Osteocyte (in vitro differentiated cells): ENCODE results near the gene DENND4A. TPM values are rescaled to one million over a fixed set of nuclear protein-coding genes. Genes with fewer than 3 reads are reported as not detected.

Source experiments
- DNase-seq: peaks from one replicate; pipeline ENCODE4 v3.0.0; 2021; ENCODE audit warnings: mixed read lengths; ENCODE audit not compliant: unreplicated experiment; ENCODE audit errors: extremely low spot score
- H3K27ac Mint-ChIP-seq: one replicate; pipeline ENCODE4 v1.8.0; 2021; ENCODE audit warnings: mild to moderate bottlenecking, mixed read lengths; ENCODE audit not compliant: unreplicated experiment
- H3K27me3 Mint-ChIP-seq: one replicate; pipeline ENCODE4 v1.8.0; 2021; ENCODE audit warnings: mixed read lengths; ENCODE audit not compliant: unreplicated experiment
- H3K36me3 Mint-ChIP-seq: one replicate; pipeline ENCODE4 v1.8.0; 2021; ENCODE audit warnings: mixed read lengths; ENCODE audit not compliant: unreplicated experiment
- H3K4me1 Mint-ChIP-seq: one replicate; pipeline ENCODE4 v1.8.0; 2021; ENCODE audit warnings: mixed read lengths; ENCODE audit not compliant: unreplicated experiment
- H3K4me3 Mint-ChIP-seq: one replicate; pipeline ENCODE4 v1.8.0; 2021; ENCODE audit warnings: mild to moderate bottlenecking, moderate library complexity, mixed read lengths; ENCODE audit not compliant: unreplicated experiment
- H3K9me3 Mint-ChIP-seq: one replicate; pipeline ENCODE4 v1.8.0; 2021; ENCODE audit warnings: mixed read lengths; ENCODE audit not compliant: unreplicated experiment
- CTCF ChIP-seq: fragments of 200-600 bp; sonication (generic); IDR thresholded peaks from 2 replicates; pipeline ENCODE4 v1.5.0; 2021; ENCODE audit warnings: antibody characterized with exemption, mild to moderate bottlenecking, moderate library complexity
- total RNA-seq: library from RNA; stranded (reverse); gene quantifications from 2 replicates; pipeline ENCODE4 v1.2.1, GENCODE V29; 2021

Gene DENND4A
- total RNA-seq, 1 donor from 2014 or later, result 24.5 TPM

GRCh38 chr15:65837301-65838294, 45.5 kb upstream of the DENND4A start:
- no peak for DNase-seq
- H3K4me3 Mint-ChIP-seq, result no peak overlapping the region
- H3K9me3 Mint-ChIP-seq, result no peaks in the 10 kb centered on the region
- no peak for TF ChIP-seq CTCF
- H3K4me1 Mint-ChIP-seq, result peaks cover 51% of the 10 kb centered on the region
- H3K36me3 Mint-ChIP-seq, result no peaks in the 10 kb centered on the region
- H3K27ac Mint-ChIP-seq, result peak overlapping the region; percentile 60
- H3K27me3 Mint-ChIP-seq, result peaks cover 4% of the 10 kb centered on the region

GRCh38 chr15:65836665-65837064, 44.6 kb upstream of the DENND4A start:
- H3K4me1 Mint-ChIP-seq, result peaks cover 59% of the 10 kb centered on the region
- H3K36me3 Mint-ChIP-seq, result no peaks in the 10 kb centered on the region
- peaks cover 4% of the 10 kb centered on the region for H3K27me3 Mint-ChIP-seq
- no peak overlapping the region for H3K27ac Mint-ChIP-seq
- H3K4me3 Mint-ChIP-seq, result no peak overlapping the region
- no peaks in the 10 kb centered on the region for H3K9me3 Mint-ChIP-seq
- DNase-seq, result no peak
- TF ChIP-seq CTCF, result peak; percentile 23

- Mint-ChIP-seq H3K4me3 (no peak overlapping the region), H3K27me3 (peaks cover 4% of the 10 kb centered on the region), H3K27ac (peak overlapping the region; percentile 52), H3K4me1 (peaks cover 58% of the 10 kb centered on the region), H3K36me3 (no peaks in the 10 kb centered on the region), H3K9me3 (no peaks in the 10 kb centered on the region)
- no peak for DNase-seq
- TF ChIP-seq CTCF, result no peak
Measured at GRCh38 chr15:65835447-65835846, 43.4 kb upstream of the DENND4A start.

- DNase-seq, result no peak
- peak overlapping the region; percentile 82 for H3K27ac Mint-ChIP-seq
- TF ChIP-seq CTCF, result no peak
- H3K4me1 Mint-ChIP-seq, result peaks cover 62% of the 10 kb centered on the region
- no peaks in the 10 kb centered on the region for H3K9me3 Mint-ChIP-seq
- H3K36me3 Mint-ChIP-seq, result no peaks in the 10 kb centered on the region
- H3K4me3 Mint-ChIP-seq, result no peak overlapping the region
- H3K27me3 Mint-ChIP-seq, result peaks cover 4% of the 10 kb centered on the region
Measured at GRCh38 chr15:65834603-65835282, 42.6 kb upstream of the DENND4A start.
